OCI-LY1 (cell line): Measurements from ENCODE around the gene CTNNA3.

Experiments
- EZH2 ChIP-seq: fragments of 200-600 bp; sonication (generic), shearing (Covaris generic); IDR thresholded peaks from 2 replicates; pipeline ENCODE4 v1.8.0; 2017; ENCODE audit warnings: borderline replicate concordance, mixed run types, mild to moderate bottlenecking, antibody characterized with exemption, low read length, moderate library complexity, mixed read lengths
- TF ChIP-seq, protein P1 (sequence below): fragments of 200-600 bp; sonication (generic), shearing (Covaris generic); IDR thresholded peaks from 2 replicates; pipeline ENCODE4 v1.5.1; 2017; ENCODE audit warnings: mild to moderate bottlenecking, antibody characterized with exemption, low read length, moderate library complexity, mixed read lengths

DNA sequence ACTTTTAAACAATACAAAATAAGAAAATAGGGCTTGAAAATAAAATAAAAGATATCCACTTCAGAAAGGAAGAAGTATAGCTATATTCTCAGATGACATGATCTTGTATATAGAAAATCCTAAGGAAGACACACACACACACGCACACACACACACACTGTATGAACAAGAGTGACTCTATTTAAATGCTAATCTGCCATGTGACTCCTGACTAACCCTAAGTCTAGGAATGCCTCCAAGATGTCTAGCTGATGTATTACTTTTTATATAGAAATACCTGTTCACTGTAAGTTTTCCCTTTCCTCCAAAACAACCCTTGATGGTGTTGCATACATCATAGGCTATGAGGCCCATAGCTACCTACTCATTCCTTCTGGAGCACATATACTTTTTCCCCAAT, 943.3 kb downstream of the CTNNA3 start:
- TF ChIP-seq, protein P1, sequence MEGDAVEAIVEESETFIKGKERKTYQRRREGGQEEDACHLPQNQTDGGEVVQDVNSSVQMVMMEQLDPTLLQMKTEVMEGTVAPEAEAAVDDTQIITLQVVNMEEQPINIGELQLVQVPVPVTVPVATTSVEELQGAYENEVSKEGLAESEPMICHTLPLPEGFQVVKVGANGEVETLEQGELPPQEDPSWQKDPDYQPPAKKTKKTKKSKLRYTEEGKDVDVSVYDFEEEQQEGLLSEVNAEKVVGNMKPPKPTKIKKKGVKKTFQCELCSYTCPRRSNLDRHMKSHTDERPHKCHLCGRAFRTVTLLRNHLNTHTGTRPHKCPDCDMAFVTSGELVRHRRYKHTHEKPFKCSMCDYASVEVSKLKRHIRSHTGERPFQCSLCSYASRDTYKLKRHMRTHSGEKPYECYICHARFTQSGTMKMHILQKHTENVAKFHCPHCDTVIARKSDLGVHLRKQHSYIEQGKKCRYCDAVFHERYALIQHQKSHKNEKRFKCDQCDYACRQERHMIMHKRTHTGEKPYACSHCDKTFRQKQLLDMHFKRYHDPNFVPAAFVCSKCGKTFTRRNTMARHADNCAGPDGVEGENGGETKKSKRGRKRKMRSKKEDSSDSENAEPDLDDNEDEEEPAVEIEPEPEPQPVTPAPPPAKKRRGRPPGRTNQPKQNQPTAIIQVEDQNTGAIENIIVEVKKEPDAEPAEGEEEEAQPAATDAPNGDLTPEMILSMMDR, result no peak
- TF ChIP-seq EZH2, result no peak
